Activated CD4-positive, CD25-positive, alpha-beta regulatory T cell treated with anti-CD3 and anti-CD28 coated beads, Interleukin-2, amount 50 U/mL, for 24 hours (primary cell): Measurements from ENCODE around the gene HMSD.
A peak's percentile ranks its signal among the peaks of the same experiment; 100 is the strongest.
"Not testable (repeated sequence)": the region's sequence is repeated elsewhere in the genome, so short reads cannot be mapped to it uniquely, and the experiment has no call there.

Experiments
- ATAC-seq, 2 donors: fragments of 150-1000 bp; cut with Tn5 transposase; one replicate each; pipeline ENCODE4 v1.10.0; 2021; ENCODE audit warnings: mild to moderate bottlenecking in 1 of 2, moderate library complexity in 1 of 2

Gene HMSD, protein sequence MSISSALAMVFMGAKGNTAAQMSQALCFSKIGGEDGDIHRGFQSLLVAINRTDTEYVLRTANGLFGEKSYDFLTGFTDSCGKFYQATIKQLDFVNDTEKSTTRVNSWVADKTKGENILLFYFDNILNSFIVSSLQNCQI

DNA sequence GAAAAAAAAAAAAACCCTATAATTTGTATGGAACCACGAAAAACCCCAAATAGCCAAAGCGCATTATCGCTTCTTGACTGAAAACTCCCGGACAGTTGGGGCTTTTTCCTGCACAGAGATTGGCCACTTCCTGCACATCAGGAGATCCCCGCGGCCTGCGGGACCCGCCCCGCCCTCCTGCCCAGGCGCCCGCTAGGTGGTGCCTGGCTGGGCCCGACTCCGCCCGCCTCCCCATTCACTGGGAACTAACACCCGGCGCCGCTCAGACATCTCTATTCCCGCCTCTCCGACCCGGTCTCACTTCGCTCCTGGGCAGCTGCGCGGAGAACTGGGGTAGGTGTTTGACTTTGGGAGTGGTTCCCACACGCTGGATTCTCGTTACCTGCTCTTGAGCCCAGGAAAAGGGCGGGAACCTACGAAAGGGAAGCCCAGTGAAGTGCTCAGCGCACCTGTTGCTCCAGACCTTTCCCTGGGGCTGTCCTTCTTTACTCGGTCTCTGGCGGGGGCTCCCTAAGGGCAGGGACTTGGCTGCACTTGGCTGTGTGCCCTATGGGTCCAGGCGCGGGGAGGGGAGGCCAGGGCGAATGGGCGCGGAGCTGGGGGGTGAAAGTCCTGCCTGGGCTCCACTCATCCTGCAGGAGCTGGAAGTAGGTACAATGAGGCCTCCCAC lies at the start of gene HMSD:
Gene HMSD (plus strand): TSS at position 234 of the 670 bp plus-strand sequence. CDS start 4,155 bp downstream, outside the sequence.
- ATAC-seq = peak; percentile 72 to 80

DNA sequence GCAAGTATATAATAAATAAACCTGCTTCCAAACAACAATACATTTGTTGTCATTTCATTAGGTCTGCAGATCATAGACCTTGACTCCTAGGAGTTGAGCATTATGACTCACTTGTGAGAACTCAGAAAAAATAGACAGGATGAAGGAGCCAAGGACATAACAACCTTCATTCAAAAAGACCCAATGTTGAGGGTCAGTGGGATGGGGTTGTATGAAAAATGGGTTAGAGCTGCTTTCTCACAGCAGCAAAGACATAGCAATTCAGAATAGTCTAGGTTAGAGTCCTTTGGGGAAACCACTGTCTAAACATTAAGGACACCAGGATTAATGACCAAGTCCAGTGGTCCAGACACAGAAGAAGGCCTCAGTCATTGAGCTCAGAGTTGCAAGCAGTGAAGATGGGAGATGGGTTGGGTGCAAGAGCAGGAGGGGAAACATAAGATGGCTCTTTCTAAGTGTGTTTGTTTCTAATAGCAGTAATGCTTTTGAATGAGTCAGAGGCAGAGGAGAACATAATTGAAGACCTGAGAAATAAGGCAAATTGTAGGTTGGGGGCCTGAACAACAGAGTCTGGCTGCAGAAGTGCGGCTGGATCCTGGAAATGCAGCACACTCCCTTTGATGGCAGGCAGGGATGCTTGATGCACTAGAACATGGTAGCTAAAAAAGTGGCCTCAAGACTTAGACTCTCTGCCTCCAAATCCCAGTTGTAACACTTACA lies 45.1 kb upstream of the HMSD start:
- ATAC-seq = no peak

- ATAC-seq = no peak
Measured at GRCh38 chr18:63904694-63905093, 44.4 kb upstream of the HMSD start.

DNA sequence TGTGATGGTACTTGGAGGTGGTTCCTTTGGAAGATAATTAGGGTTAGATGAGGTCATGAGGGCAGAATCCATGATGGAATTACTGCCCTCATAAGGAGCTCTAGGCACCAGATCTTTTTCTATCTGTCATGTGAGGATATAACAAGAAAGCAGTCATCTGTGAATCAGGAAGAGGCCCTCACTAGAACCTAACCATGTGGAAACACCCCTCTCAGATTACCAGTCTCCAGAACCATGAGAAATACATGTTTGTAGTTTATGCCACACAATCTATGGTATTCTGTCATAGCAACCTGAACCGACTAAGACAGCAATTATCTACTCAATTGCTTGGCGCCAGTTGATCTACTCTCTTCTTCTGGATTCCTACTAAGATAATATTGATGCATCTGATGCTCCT lies 43.7 kb upstream of the HMSD start:
- ATAC-seq = no peak

DNA sequence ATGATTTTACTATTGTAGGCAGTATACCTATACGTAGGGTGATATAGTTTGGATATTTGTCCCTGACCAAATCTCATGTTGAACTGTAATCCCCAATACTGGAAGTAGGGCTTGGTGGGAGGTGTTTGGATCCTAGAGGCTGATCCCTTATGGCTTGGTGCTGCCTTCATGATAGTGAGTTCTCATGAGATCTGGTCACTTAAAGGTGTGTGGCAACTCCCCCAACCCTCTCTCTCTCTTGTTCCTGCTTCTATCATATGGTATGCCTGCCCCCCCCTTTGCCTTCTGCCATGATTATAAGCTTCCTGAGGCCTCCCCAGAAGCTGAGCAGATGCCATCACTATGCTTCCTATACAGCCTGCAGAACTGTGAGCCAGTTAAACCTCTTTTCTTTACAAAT lies 43.0 kb upstream of the HMSD start:
- no peak for ATAC-seq

DNA sequence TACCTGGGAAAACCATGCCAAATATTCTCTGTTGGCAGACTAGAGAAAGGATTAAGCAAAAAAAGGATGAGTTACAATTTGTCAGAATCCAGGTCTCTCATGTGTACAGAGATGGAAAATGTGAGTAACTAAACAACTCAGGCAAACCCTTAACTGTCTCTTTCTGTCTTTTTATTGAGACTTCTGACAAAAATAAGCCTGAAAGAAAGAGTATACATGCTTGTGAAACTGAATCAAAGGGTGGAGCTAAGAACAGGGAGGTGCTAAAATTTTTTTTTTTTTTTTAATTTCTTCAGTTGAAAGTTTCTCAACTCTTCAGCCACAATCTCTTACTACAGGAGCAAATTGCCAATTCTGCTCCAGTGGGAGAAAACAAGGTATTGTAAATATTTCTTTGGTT lies 41.4 kb upstream of the HMSD start, which contains the start of gene SERPINB10:
Gene SERPINB10 (plus strand): TSS at position 295 of the 400 bp plus-strand sequence. CDS start 7,553 bp downstream, outside the sequence.
- no peak for ATAC-seq

GRCh38 chr18:63908858-63909257 lies 40.2 kb upstream of the HMSD start:
- ATAC-seq = no peak

DNA sequence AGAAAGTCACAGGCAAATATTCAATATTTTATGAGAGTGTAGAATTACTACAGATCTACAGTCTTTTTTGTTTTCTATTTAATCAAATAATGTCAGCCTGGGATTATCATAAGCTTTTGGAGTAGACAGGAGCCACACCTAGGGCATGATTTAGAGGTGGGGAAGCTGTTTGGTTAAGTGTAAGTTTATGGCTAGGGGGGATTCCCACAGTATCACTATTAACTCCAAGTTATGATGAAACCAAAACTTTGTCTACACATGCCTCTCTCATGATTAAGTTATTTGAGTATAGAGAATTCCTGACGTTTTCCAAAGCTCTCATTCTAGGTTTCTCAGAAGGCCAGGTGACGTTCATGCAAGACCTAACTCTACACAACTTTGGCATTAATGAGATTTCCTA lies 39.2 kb upstream of the HMSD start:
- ATAC-seq = no peak

DNA sequence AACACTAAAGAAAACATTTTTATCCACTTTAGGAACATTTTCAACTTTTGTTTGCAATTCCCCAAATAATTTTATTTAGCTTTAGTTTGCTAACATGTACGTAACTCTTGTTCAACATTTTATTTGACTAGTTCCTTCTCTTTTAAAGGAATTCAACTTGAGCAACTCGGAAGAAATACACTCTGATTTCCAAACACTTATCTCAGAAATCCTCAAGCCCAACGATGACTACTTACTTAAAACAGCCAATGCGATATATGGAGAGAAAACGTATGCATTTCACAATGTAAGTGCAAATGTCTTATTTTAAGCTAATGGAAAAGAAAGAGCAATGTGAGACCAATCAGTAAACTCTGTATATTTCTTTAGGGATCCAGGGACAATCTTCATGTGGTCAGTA lies 31.3 kb upstream of the HMSD start:
- ATAC-seq = no peak

GRCh38 chr18:63922049-63922448 lies 27.1 kb upstream of the HMSD start:
- no peak for ATAC-seq

GRCh38 chr18:63924551-63924950 lies 24.6 kb upstream of the HMSD start:
- no peak for ATAC-seq

DNA sequence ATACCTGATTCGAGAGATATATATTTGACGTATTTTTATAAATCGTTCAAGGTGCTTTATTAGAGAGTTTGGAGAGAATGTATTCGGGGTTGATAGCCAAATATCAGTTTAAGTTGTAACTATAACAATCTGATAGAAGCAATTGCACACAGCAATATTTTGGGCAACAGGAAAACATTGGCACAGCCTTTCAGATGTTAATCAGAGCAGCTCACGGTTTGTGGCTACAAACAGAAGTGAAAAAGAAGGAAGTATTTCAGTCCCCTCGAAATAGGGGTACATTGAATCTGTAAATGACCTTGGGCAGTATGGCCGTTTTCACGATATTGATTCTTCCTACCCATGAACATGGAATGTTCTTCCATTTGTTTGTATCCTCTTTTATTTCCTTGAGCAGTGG lies 20.8 kb upstream of the HMSD start:
- no peak for ATAC-seq

GRCh38 chr18:63929369-63929768 lies 19.7 kb upstream of the HMSD start:
- not testable (repeated sequence) for ATAC-seq

- no peak for ATAC-seq
Measured at GRCh38 chr18:63930773-63931354, 18.2 kb upstream of the HMSD start.

DNA sequence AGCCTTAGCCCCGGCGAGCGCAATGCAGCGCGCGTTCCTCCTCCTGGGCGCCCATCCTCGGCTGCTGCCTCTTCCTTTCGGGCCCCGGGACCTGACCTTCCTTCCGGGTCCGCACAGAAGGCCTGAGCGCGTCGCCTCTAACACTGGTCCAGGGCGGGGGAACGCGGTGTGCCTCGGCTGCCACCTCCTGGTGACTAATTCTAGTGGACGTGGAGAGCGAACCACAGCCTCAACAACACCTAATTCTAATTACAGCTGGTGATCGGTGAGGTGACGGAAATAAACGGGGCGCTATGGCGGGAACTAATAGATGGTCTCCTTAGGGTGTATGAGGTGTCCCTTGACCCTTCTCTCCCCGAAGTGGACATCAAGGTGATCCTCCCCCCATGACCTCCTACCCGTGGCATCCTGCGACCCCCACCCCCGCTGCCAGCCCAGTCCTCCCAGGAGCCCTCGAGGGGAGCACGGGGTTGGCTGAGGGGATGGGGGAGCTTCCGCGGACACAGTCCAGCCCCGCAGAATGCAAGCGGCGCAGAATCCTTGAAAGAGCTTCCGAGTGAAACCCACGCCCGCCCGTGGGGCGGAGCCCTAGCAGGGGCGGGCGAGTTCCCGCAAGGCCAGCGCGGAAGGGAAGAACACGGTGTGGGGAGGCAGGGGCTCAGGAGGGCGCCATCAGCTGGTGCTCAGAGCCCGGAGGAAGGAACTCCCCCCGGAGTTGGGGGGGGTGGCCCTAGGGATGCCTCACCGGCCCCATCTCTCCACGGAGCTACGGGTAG lies 12.8 kb upstream of the HMSD start:
- peak; percentile 77 to 82 for ATAC-seq

GRCh38 chr18:63936932-63937393 lies 12.1 kb upstream of the HMSD start:
- no peak for ATAC-seq

DNA sequence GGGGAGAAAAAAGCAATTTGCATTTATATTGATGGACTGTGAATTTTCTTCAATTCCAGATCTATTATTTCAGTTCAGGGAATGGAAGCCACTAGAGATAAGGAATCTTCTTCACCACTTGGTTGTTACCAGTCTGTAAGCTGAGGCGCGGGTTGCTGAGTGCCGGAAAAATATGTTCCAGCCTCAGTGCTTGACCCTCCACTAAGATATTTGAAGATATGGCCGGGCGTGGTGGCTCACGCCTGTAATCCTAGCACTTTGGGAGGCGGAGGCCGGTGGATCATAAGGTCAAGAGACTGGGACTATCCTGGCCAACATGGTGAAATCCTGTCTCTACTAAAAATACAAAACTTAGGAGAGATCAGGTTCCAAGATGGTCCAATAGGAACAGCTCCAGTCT lies 9.1 kb upstream of the HMSD start:
- no peak for ATAC-seq

GRCh38 chr18:63940543-63941050 lies 8.5 kb upstream of the HMSD start:
- ATAC-seq = not testable (repeated sequence)

DNA sequence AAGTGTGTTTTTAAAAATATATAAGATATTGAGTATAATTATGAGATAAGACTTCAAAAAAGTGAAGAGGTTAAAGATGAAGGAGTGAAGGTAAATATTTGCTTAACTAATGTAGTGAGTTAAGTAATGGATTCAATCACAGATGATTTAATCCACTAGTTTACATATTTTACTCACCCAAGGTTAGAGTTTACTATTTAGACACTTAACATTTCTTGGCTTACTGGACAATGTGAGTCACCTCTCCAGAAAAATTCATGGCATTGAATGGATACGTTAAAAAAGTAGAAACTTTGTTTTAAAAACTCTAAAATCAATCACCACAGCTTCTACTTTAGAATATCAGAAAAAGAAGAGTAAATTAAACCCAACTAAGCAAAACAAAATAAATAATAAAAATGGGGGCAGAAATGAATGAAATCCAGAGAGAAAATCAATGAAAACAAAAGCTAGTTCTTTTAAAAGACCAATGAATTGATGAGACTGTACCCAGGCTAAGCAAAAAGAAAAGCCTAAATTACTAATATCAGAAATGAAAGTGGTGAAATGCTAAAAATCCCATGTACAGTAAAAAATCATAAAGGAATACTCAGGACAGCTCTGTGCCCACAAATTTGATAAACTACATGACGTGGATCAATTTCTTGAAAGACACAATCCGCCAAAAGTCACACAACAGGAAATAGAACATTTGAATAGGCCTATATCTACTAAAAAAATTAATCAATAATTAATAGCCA lies 1.9 kb upstream of the HMSD start:
- no peak for ATAC-seq

DNA sequence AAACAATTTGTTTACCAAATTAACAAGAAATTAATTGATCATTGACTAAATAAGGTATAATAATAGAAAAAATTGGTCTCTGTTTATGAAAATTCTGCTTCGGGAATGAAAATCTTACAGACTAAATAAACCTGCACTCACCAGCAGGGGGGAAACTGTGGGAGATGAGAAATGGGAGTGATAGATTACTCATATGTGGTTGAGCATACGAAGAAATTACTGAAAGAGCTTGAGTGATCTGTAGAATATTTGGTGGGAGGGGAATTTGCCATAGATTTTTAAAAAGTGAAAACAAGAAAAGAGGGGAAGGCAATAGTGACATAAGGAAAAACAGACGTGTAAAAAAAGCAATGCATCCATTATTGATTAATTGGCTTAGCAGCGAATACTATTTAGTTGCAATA lies 2.2 kb downstream of the HMSD start:
- ATAC-seq = peak; percentile 44 to 54

DNA sequence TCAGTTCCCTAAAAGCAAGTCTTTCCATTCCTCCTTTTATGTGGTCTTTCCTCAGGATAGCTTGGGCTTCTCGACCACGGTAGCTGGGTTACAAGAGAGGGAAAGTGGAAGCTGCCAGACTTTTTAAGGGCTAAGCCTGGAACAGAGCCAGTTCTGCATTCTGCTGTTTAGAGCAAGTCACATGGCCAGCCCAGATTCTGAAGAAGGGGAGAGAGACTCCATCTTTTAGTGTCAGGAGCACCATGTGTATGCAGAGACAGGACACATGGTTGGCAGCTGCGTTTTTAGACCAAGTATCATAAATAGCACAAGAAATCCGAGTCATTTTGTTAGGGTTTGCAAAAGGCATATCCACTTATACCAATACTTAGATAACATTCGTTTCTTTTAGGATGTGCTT lies 4.7 kb downstream of the HMSD start:
- ATAC-seq = no peak

- ATAC-seq = no peak
Measured at GRCh38 chr18:63956755-63957154, 7.7 kb downstream of the HMSD start.
